ENCODE data around the gene DEPDC5. TPM values are rescaled to one million over a fixed set of nuclear protein-coding genes. Genes with fewer than 3 reads are reported as not detected.

DEPDC5 gene
- polyA plus RNA-seq, 1 donor, result 12.0 TPM

DNA sequence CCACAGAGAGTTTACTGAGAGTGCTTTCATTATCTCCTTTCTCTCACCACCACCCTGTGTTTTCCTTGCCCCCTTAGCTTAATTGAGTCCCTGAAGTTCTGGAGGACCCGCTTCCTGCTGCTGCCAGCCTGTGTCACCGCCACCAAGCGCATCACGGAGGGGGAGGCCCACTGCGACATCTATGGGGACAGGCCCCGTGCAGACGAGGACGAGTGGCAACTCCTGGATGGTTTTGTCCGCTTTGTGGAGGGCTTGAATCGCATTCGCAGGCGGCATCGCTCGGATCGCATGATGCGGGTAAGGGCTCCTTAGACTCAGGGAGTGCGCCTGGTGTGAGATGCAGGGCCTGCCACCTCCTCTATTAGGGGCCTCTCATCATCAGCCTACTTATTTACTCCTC lies 91.1 kb downstream of the DEPDC5 start:
- WGBS (ENCODE audit: insufficient coverage, low lambda C conversion rate), result no CpG with 5 or more reads among the region's 17 CpGs
- DNase-seq, result no peak
- Histone ChIP-seq H3K4me1 (ENCODE audit: control insufficient read depth, insufficient read depth, low read length) (no peaks in the 10 kb centered on the region), H3K36me3 (ENCODE audit: control insufficient read depth, insufficient read depth, low read length) (peaks cover 74% of the 10 kb centered on the region), H3K9me3 (ENCODE audit: control insufficient read depth, low read depth, low read length) (no peaks in the 10 kb centered on the region), H3K27me3 (ENCODE audit: control insufficient read depth, insufficient read depth, low read length) (no peaks in the 10 kb centered on the region), H3K4me3 (ENCODE audit: low read length) (no peak overlapping the region), H3K27ac (ENCODE audit: low read length) (no peak overlapping the region)

DNA sequence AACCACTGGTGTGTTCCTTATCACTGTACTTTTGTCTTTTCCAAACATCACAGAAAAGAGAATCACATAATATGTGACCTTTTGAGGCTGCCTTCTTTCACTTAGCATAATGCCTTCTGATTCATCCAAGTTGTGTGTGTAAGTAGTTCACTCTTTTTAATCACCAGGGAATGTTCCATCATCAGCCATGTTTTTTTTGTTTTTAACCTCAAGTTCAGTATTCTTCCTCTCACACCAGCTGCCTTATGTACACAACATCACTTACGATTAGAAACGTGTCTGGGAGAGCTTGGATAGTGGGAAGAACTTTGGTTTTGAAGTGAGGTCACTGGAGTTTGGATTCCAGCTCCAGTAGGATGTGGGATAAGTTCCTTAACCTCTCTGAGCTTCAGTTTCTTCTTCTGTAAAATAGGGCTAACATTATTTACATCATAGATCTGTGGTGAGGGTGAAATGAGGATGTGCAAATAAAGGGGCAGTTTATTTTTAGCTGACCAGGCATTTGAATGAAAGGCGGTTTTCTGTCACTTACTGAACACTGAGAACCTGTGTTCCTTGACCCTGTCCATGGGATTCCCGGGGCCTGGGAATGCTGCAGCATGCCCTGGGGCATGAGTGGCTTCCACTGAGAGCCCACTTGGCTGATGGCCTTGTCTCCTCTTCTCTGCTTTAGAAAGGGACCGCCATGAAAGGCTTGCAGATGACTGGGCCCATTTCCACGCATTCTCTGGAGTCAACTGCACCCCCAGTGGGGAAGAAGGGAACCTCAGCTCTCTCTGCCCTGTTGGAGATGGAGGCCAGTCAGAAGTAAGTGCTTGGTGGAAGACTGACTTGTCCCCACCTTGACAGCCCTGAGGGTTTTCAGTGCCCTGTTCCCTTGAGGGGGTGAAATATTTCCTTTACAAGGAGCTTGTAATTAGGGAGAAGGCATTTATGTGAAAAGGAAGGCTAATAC lies 92.6 kb downstream of the DEPDC5 start:
- Histone ChIP-seq H3K4me1 (ENCODE audit: control insufficient read depth, insufficient read depth, low read length) (no peaks in the 10 kb centered on the region), H3K4me3 (ENCODE audit: low read length) (no peak overlapping the region), H3K27ac (ENCODE audit: low read length) (no peak overlapping the region), H3K36me3 (ENCODE audit: control insufficient read depth, insufficient read depth, low read length) (peaks cover 66% of the 10 kb centered on the region), H3K9me3 (ENCODE audit: control insufficient read depth, low read depth, low read length) (no peaks in the 10 kb centered on the region), H3K27me3 (ENCODE audit: control insufficient read depth, insufficient read depth, low read length) (no peaks in the 10 kb centered on the region)
- no peak for DNase-seq
- WGBS (ENCODE audit: insufficient coverage, low lambda C conversion rate), result no CpG with 5 or more reads among the region's 6 CpGs

DNA sequence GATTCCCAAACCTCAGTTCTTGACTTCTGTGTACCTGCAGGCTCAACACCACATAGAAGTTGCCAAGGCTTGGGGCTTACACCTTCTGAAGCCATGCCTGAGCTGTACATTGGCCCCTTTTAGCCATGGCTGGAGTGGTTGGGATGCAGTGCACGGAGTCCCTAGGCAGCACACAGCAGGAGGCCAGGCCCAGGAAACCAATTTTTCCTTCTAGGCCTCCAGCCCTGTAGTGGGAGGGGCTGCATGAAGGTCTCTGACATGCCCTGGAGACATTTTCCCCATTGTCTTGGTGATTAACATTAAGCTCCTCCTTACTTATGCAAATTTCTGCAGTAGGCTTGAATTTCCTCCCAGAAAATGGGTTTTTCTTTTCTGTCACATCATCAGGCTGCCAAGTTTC lies 94.6 kb downstream of the DEPDC5 start:
- no CpG with 5 or more reads among the region's 1 CpG for WGBS (ENCODE audit: insufficient coverage, low lambda C conversion rate)
- H3K27me3 ChIP-seq (ENCODE audit: control insufficient read depth, insufficient read depth, low read length), result no peaks in the 10 kb centered on the region
- no peak overlapping the region for H3K27ac ChIP-seq (ENCODE audit: low read length)
- H3K9me3 ChIP-seq (ENCODE audit: control insufficient read depth, low read depth, low read length), result no peaks in the 10 kb centered on the region
- H3K4me3 ChIP-seq (ENCODE audit: low read length), result no peak overlapping the region
- H3K4me1 ChIP-seq (ENCODE audit: control insufficient read depth, insufficient read depth, low read length), result no peaks in the 10 kb centered on the region
- peaks cover 69% of the 10 kb centered on the region for H3K36me3 ChIP-seq (ENCODE audit: control insufficient read depth, insufficient read depth, low read length)
- no peak for DNase-seq

DNA sequence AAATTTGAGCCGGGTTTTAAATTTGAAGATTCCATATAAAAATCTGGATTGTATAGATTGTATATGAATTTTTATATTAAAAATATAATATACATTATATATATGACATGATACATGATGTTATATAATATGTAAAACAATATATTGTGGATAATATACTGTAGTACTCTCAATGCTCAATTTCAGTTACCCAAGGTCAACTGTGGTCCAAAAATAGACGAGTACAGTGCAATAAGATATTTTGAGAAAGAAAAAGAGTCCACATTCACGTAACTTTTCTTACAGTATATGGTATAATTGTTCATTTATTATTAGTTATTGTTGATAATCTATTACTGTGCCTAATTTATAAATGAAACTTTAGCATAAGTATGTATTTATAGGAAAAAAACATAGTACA lies 96.3 kb downstream of the DEPDC5 start:
- Histone ChIP-seq H3K4me1 (ENCODE audit: control insufficient read depth, insufficient read depth, low read length) (no peaks in the 10 kb centered on the region), H3K4me3 (ENCODE audit: low read length) (no peak overlapping the region), H3K27ac (ENCODE audit: low read length) (no peak overlapping the region), H3K27me3 (ENCODE audit: control insufficient read depth, insufficient read depth, low read length) (no peaks in the 10 kb centered on the region), H3K36me3 (ENCODE audit: control insufficient read depth, insufficient read depth, low read length) (peaks cover 62% of the 10 kb centered on the region), H3K9me3 (ENCODE audit: control insufficient read depth, low read depth, low read length) (no peaks in the 10 kb centered on the region)
- no peak for DNase-seq
- 100% methylated on average over 2 of the region's 3 CpGs for WGBS (ENCODE audit: insufficient coverage, low lambda C conversion rate)

DNA sequence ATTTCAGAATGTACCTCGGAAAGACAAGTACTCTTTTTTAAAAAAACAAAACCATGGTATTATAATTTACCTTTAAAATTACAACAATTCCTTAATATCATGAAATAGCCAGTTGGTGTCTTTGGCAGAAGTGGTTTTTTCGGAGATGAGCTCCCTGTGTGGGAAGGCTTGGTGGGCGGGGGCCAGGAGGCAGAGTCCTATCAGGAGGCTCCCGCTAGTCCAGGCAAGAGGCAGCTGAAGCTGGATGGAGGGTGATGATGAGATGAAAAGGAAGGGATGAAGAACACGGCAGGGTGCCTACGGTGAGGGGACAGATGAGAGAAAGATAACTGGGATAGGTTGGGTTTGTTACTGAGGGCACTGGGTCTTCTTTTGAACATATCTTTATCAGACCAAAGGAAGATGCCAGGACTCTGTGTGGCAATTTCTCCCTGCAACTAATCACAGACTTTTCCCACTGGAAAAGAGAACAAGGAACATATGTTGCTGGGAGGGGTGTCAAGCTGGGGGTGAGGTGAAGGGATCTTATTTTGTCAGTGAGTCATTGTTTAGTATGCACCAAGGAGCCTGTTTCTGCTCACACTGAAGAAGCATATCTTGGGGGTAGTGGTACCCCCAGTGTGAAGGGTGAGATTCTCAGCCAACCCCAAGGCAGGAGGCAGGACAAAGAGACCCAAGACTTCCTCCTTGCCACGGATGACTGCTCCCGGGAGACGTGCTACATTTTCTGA lies 99.0 kb downstream of the DEPDC5 start:
- H3K36me3 ChIP-seq (ENCODE audit: control insufficient read depth, insufficient read depth, low read length), result peaks cover 47% of the 10 kb centered on the region
- no peaks in the 10 kb centered on the region for H3K27me3 ChIP-seq (ENCODE audit: control insufficient read depth, insufficient read depth, low read length)
- no peaks in the 10 kb centered on the region for H3K4me1 ChIP-seq (ENCODE audit: control insufficient read depth, insufficient read depth, low read length)
- 83% methylated on average over 1 of the region's 9 CpGs for WGBS (ENCODE audit: insufficient coverage, low lambda C conversion rate)
- no peak overlapping the region for H3K27ac ChIP-seq (ENCODE audit: low read length)
- H3K4me3 ChIP-seq (ENCODE audit: low read length), result no peak overlapping the region
- no peaks in the 10 kb centered on the region for H3K9me3 ChIP-seq (ENCODE audit: control insufficient read depth, low read depth, low read length)
- DNase-seq, result no peak

DNA sequence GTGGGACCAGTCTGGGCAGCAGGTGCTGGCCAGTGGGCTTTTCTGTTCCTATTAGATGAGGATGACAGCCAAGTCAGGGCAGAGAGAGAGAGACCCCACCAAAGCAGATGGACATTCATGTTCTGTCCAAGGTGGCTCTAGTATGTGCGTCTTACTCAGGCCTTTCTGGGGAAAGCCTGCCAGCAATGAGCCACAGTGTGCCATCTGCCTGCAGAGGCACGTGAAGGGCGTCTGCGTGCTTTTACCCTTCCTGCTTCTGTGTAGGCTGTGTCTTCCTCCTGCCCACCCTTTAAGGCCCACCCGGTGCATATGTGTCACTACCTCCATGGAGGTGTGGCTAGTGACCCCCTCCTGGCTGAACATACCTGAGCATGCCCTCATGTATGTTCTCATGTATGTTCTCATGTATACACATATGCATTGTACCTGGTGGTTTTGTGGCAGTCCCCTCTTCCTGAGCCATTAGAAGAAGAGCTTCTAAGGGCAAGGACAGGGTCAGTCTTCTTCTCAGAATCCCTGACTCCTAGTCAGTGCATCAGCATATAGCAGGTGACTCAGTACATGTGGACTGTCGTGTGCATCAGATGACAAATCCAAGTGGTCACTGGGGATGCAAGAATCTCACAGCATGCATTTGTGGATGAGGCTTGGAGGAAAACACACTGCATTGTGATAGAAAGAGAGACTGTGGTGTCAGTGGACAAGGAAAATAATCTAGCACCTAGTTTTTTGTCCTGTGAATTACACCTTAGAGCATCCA lies 100.1 kb downstream of the DEPDC5 start:
- no peak for DNase-seq
- peaks cover 40% of the 10 kb centered on the region for H3K36me3 ChIP-seq (ENCODE audit: control insufficient read depth, insufficient read depth, low read length)
- no peaks in the 10 kb centered on the region for H3K27me3 ChIP-seq (ENCODE audit: control insufficient read depth, insufficient read depth, low read length)
- no peak overlapping the region for H3K4me3 ChIP-seq (ENCODE audit: low read length)
- H3K27ac ChIP-seq (ENCODE audit: low read length), result no peak overlapping the region
- WGBS (ENCODE audit: insufficient coverage, low lambda C conversion rate), result no CpG with 5 or more reads among the region's 6 CpGs
- no peaks in the 10 kb centered on the region for H3K9me3 ChIP-seq (ENCODE audit: control insufficient read depth, low read depth, low read length)
- no peaks in the 10 kb centered on the region for H3K4me1 ChIP-seq (ENCODE audit: control insufficient read depth, insufficient read depth, low read length)

DNA sequence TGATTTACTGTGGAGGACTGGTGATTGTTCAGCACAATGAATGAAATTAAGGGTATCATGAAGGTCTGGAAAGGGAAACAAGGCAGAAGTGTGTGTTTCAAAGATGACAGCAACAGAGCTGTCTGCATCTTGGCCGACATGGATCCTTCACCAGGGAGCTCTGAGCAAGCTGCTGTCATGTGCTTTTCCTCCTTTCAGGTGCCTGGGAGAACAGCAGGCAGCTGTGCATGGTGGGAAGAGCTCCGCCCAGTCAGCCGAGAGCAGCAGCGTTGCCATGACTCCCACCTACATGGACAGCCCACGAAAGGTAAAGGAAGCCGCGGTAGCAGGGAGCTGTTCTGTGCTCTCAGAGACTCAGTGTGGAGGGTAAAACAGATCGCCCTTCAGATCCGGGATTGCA lies 103.4 kb downstream of the DEPDC5 start:
- Histone ChIP-seq H3K4me1 (ENCODE audit: control insufficient read depth, insufficient read depth, low read length) (no peaks in the 10 kb centered on the region), H3K4me3 (ENCODE audit: low read length) (no peak overlapping the region), H3K9me3 (ENCODE audit: control insufficient read depth, low read depth, low read length) (no peaks in the 10 kb centered on the region), H3K27ac (ENCODE audit: low read length) (peak overlapping the region; percentile 49), H3K27me3 (ENCODE audit: control insufficient read depth, insufficient read depth, low read length) (no peaks in the 10 kb centered on the region), H3K36me3 (ENCODE audit: control insufficient read depth, insufficient read depth, low read length) (peaks cover 35% of the 10 kb centered on the region)
- WGBS (ENCODE audit: insufficient coverage, low lambda C conversion rate), result no CpG with 5 or more reads among the region's 9 CpGs
- peak; percentile 57 to 81 for DNase-seq

DNA sequence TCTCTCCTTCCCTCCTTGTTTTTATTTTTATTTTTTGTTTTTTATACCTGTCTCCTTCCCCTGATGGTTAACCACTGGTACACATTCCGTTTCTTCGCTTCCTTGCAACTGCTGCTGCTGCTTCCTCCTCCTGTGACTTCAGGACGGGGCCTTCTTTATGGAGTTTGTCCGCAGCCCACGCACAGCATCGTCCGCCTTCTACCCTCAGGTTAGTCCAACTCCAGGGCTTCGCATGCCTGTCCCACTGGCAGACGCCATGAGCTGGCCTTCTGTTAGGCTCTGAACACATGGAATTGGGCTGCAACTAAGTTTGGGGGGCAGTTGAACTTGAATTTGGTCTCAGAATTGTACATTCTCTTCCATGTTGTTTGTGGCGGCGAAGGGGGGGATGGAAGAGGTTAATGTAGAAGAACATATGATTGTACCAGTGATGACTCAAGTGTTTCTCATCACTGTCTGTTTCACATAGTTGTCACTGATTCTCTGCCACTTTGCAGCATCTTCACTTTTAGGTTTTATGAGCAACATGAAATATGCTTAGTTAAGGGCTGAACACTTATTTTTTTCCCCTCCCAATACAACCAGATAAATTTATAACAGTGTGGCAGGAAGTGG lies 107.5 kb downstream of the DEPDC5 start:
- H3K27me3 ChIP-seq (ENCODE audit: control insufficient read depth, insufficient read depth, low read length), result no peaks in the 10 kb centered on the region
- H3K4me3 ChIP-seq (ENCODE audit: low read length), result no peak overlapping the region
- peaks cover 30% of the 10 kb centered on the region for H3K36me3 ChIP-seq (ENCODE audit: control insufficient read depth, insufficient read depth, low read length)
- H3K9me3 ChIP-seq (ENCODE audit: control insufficient read depth, low read depth, low read length), result no peaks in the 10 kb centered on the region
- 100% methylated on average over 1 of the region's 11 CpGs for WGBS (ENCODE audit: insufficient coverage, low lambda C conversion rate)
- DNase-seq, result no peak
- no peaks in the 10 kb centered on the region for H3K4me1 ChIP-seq (ENCODE audit: control insufficient read depth, insufficient read depth, low read length)
- H3K27ac ChIP-seq (ENCODE audit: low read length), result no peak overlapping the region

DNA sequence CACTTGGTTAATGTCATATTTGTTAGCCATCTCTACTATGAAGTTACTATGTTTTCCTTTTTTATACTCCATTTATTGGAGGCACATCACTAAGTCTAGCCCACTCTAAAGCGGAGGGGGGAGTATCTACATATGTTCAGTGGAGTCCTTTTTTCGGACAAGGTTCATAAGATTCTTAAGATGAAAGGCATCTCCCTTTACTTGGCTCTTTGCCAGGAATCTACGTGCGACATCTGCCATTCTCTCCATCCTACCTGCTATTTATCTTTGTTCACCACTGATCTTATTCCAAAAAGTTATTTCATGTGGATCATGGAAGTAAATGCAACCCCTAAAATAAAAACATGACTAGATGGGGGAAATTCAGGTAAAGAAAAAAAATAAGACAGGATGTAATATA lies 113.1 kb downstream of the DEPDC5 start:
- Histone ChIP-seq H3K4me3 (ENCODE audit: low read length) (no peak overlapping the region), H3K4me1 (ENCODE audit: control insufficient read depth, insufficient read depth, low read length) (no peaks in the 10 kb centered on the region), H3K9me3 (ENCODE audit: control insufficient read depth, low read depth, low read length) (no peaks in the 10 kb centered on the region), H3K27me3 (ENCODE audit: control insufficient read depth, insufficient read depth, low read length) (no peaks in the 10 kb centered on the region), H3K36me3 (ENCODE audit: control insufficient read depth, insufficient read depth, low read length) (peaks cover 36% of the 10 kb centered on the region), H3K27ac (ENCODE audit: low read length) (no peak overlapping the region)
- 100% methylated on average over 1 of the region's 4 CpGs for WGBS (ENCODE audit: insufficient coverage, low lambda C conversion rate)
- no peak for DNase-seq
